ENCODE results near the gene CXCL1. TPM values are rescaled to one million over a fixed set of nuclear protein-coding genes. Genes with fewer than 3 reads are reported as not detected.

The CXCL1 gene
- total RNA-seq, 4 donors from 2014 or later = 1.8 to 9.1 (median 3.4) TPM; not detected in 1

DNA sequence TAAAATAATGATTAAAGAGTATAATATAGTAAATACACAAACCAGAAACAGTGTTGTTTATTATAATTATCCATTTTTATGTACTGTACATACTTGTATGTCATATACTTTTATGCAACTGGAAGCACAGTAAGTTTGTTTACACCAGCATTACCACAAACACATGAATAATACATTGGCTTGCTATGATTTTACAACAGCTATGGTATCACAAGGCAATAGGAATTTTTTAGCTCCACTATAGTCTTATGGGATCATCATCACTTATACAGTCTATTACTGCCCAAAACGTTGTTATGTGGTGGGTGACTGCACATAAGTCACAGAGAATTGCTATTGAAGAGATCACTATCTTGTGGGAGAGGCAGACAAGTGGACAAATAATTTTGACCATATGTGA is 17.9 kb upstream of the CXCL1 start:
- Histone ChIP-seq H3K27ac (replicated peaks in 1 of 4) (no peak overlapping the region), H3K4me3 (no peak overlapping the region)
- 69% methylated on average over 1 of the region's 1 CpG for WGBS

DNA sequence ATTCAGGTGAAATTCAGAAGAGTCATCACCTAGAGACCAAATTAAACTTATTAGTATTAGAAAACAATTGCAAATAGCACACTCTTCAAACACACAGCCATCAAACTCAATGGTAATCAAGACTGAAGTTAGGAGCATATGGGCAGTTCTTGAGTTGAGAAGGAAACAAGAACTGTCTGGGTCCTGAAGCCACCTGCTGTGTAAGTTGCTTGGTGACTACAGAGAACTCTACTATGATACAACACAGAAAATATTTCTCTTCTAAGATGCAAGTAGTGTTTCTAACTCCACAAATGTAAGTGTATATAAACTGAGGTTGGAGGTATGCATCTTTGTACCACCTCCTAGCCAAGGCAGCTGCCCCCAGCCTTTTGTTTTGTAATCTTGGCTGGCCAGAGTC is 16.4 kb upstream of the CXCL1 start:
- intact Hi-C loops (cut with DNase I) = no loop called here
- Histone ChIP-seq H3K36me3 (no peaks in the 10 kb centered on the region), H3K4me1 (peaks cover 0 to 9% (median 7%) of the 10 kb centered on the region in 4 donors), H3K27me3 (peaks cover 0 to 31% (median 0%) of the 10 kb centered on the region in 4 donors), H3K9me3 (no peaks in the 10 kb centered on the region), H3K27ac (replicated peaks in 1 of 4) (no peak overlapping the region), H3K4me3 (no peak overlapping the region)
- TF ChIP-seq POLR2AphosphoS5 (IDR thresholded peaks at IDR 0.05) (no peak), POLR2A (IDR thresholded peaks at IDR 0.05; ENCODE audit: low read depth) (no peak), EP300 (IDR thresholded peaks at IDR 0.05) (no peak)
- TF ChIP-seq, protein P1, sequence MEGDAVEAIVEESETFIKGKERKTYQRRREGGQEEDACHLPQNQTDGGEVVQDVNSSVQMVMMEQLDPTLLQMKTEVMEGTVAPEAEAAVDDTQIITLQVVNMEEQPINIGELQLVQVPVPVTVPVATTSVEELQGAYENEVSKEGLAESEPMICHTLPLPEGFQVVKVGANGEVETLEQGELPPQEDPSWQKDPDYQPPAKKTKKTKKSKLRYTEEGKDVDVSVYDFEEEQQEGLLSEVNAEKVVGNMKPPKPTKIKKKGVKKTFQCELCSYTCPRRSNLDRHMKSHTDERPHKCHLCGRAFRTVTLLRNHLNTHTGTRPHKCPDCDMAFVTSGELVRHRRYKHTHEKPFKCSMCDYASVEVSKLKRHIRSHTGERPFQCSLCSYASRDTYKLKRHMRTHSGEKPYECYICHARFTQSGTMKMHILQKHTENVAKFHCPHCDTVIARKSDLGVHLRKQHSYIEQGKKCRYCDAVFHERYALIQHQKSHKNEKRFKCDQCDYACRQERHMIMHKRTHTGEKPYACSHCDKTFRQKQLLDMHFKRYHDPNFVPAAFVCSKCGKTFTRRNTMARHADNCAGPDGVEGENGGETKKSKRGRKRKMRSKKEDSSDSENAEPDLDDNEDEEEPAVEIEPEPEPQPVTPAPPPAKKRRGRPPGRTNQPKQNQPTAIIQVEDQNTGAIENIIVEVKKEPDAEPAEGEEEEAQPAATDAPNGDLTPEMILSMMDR (IDR thresholded peaks at IDR 0.05) = no peak
- no peak for DNase-seq (ENCODE audit: extremely low spot score)

More for the DNA sequence above, 17.9 kb upstream of the CXCL1 start:
- Histone ChIP-seq H3K27me3 (peaks cover 0 to 31% (median 0%) of the 10 kb centered on the region in 4 donors), H3K4me1 (peaks cover 0 to 9% (median 7%) of the 10 kb centered on the region in 4 donors), H3K36me3 (no peaks in the 10 kb centered on the region), H3K9me3 (no peaks in the 10 kb centered on the region)
- no peak for TF ChIP-seq EP300 (IDR thresholded peaks at IDR 0.05)
- TF ChIP-seq POLR2AphosphoS5 (IDR thresholded peaks at IDR 0.05) = no peak
- TF ChIP-seq POLR2A (IDR thresholded peaks at IDR 0.05; ENCODE audit: low read depth) = no peak
- intact Hi-C loops (cut with DNase I) = no loop called here
- no peak for DNase-seq (ENCODE audit: extremely low spot score)

DNA sequence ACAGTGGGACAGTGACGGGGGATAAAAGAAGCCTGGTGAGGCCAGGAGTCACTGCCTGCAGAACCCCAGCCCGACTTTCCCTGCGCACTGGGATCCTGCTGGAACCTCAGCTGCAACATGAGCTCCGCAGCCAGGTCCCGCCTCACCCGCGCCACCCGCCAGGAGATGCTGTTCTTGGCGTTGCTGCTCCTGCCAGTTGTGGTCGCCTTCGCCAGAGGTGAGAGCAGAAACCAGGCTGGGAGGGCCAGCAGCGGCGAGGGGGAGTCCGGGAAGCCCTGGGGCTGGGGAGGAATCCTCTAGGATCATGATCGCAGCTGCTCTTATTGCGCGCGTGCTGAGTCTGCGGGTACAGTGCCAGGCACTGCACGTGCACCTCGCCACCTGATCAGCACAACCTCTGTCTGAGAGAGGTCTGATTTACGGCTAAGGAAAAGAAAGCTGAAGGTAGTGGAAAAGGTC is 15.9 kb upstream of the CXCL1 start, which contains the start of gene PF4V1:
Gene PF4V1 (plus strand): TSS at position 51 of the 459 bp plus-strand sequence. CDS start 67 bp downstream, at position 118.
- no peak within 1 kb of the TSS for H3K27ac ChIP-seq (replicated peaks in 1 of 4)
- H3K9me3 ChIP-seq = no peaks in the 10 kb centered on the region
- no peaks in the 10 kb centered on the region for H3K36me3 ChIP-seq
- intact Hi-C loops (cut with DNase I) = no loop called here
- TF ChIP-seq POLR2AphosphoS5 (IDR thresholded peaks at IDR 0.05) (no peak), POLR2A (IDR thresholded peaks at IDR 0.05; ENCODE audit: low read depth) (no peak), EP300 (IDR thresholded peaks at IDR 0.05) (no peak)
- H3K27me3 ChIP-seq = peaks cover 0 to 31% (median 0%) of the 10 kb centered on the region in 4 donors
- peaks cover 0 to 9% (median 7%) of the 10 kb centered on the region in 4 donors for H3K4me1 ChIP-seq
- H3K4me3 ChIP-seq = peak within 1 kb of the TSS in 3 of 4 donors; percentile 14 to 32 (median 22)
- WGBS = 34% methylated on average over 19 of the region's 22 CpGs
- DNase-seq (ENCODE audit: extremely low spot score) = no peak

DNA sequence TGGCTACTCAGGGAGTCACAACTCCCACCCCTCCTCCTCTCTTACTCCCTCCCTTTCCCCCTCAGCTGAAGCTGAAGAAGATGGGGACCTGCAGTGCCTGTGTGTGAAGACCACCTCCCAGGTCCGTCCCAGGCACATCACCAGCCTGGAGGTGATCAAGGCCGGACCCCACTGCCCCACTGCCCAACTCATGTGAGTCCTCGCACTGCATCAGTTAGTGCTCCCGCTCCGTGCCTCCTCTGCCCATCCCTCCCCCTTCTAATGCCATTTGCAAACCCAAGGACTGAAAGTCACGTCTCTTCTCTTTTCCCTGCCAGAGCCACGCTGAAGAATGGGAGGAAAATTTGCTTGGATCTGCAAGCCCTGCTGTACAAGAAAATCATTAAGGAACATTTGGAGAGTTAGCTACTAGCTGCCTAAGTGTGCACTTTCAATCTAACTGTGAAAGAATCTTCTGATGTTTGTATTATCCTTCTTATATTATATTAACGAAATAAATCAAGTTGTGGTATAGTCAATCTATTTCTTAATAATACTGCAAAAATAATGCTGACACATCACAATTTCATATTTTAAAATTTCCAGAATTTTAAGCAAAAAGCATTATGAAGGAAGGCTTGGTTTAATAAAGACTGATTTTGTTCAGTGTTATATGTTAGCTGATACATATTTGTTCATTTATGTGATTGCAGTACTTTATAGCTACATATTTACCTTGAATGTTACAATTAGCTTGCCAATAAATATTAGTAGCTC is 15.3 kb upstream of the CXCL1 start:
- Histone ChIP-seq H3K4me3 (no peak overlapping the region), H3K9me3 (no peaks in the 10 kb centered on the region), H3K27ac (replicated peaks in 1 of 4) (no peak overlapping the region), H3K36me3 (no peaks in the 10 kb centered on the region), H3K4me1 (peaks cover 0 to 9% (median 7%) of the 10 kb centered on the region in 4 donors), H3K27me3 (peaks cover 0 to 31% (median 0%) of the 10 kb centered on the region in 4 donors)
- intact Hi-C loops (cut with DNase I) = no loop called here
- DNase-seq (ENCODE audit: extremely low spot score) = no peak
- 28% methylated on average over 8 of the region's 8 CpGs for WGBS
- TF ChIP-seq POLR2AphosphoS5 (IDR thresholded peaks at IDR 0.05) (no peak), EP300 (IDR thresholded peaks at IDR 0.05) (no peak), POLR2A (IDR thresholded peaks at IDR 0.05; ENCODE audit: low read depth) (no peak)
- TF ChIP-seq, protein P1 (IDR thresholded peaks at IDR 0.05) = no peak

DNA sequence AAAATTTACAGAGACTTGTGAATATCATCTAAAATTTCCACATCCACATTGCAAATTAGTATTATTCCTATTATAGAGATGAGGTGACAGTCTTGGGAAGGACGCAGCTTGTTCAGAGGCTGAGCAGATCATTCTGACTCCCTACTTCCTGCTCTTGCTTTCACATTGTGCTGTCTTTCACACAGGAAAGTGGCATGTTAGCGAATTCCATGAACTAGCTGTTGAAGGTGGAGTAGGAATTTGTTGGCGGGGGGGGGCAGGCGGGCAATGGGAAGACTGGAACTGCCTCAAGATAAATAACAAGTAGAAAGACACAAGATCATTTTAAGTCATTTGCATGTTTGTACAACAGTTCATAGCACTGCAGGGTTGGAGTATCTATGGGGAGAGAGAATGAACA is 13.8 kb upstream of the CXCL1 start:
- Histone ChIP-seq H3K4me1 (peaks cover 0 to 9% (median 7%) of the 10 kb centered on the region in 4 donors), H3K4me3 (no peak overlapping the region), H3K27me3 (peaks cover 0 to 31% (median 0%) of the 10 kb centered on the region in 4 donors), H3K36me3 (no peaks in the 10 kb centered on the region), H3K9me3 (no peaks in the 10 kb centered on the region), H3K27ac (replicated peaks in 1 of 4) (no peak overlapping the region)
- TF ChIP-seq POLR2AphosphoS5 (IDR thresholded peaks at IDR 0.05) (no peak), EP300 (IDR thresholded peaks at IDR 0.05) (no peak), POLR2A (IDR thresholded peaks at IDR 0.05; ENCODE audit: low read depth) (no peak)
- TF ChIP-seq, protein P1 (IDR thresholded peaks at IDR 0.05) = no peak
- DNase-seq (ENCODE audit: extremely low spot score) = no peak
- intact Hi-C loops (cut with DNase I) = no loop called here
- 49% methylated on average over 4 of the region's 4 CpGs for WGBS

Measured in esophagus muscularis mucosa (tissue), 4 donors.